K562 (cell line): ENCODE measurements around the gene EPS8L1. TPM values are rescaled to one million over a fixed set of nuclear protein-coding genes. Genes with fewer than 3 reads are reported as not detected.
A peak's percentile ranks its signal among the peaks of the same experiment; 100 is the strongest.

Experiments used
- CAMTA2 ChIP-seq: fragments of 250-450 bp; sonication (Bioruptor Pico); conservative IDR thresholded peaks from 2 replicates; pipeline ENCODE4 v1.5.1; 2022
- CCNT2 ChIP-seq: IDR thresholded peaks from 2 replicates; pipeline ENCODE4 v1.6.1; 2011; ENCODE audit warnings: borderline replicate concordance, low read depth, mild to moderate bottlenecking, moderate library complexity, mixed read lengths, low read length; ENCODE audit not compliant: insufficient read length; ENCODE audit errors: extremely low read depth
- CEBPG ChIP-seq, 3 experiments: fragments of 200-800 bp in 1 of 3; sonication (Bioruptor generic) in 1 of 3; sonication (generic) in 1 of 3; formaldehyde crosslinking in 1 of 3; IDR thresholded peaks in 2 of 3; conservative IDR thresholded peaks in 1 of 3; 2 replicates each; pipeline versions ENCODE4 v1.6.1 to v1.8.0; 2016 to 2022; ENCODE audit warnings: missing compliant biosample characterization in 2 of 3, missing genetic modification characterization in 2 of 3, mild to moderate bottlenecking in 1 of 3, missing genetic modification reagents in 1 of 3
- CREB3 ChIP-seq: fragments of 450-650 bp; conservative IDR thresholded peaks from 2 replicates; pipeline ENCODE4 v1.6.1; 2016; ENCODE audit warnings: missing genetic modification characterization, low read depth, mild to moderate bottlenecking, missing compliant biosample characterization, moderate library complexity
- CREM ChIP-seq: IDR thresholded peaks from 2 replicates; pipeline ENCODE4 v1.6.1; 2014; ENCODE audit warnings: antibody characterized with exemption, low read depth
- HINFP ChIP-seq: fragments of 450-650 bp; conservative IDR thresholded peaks from 2 replicates; pipeline ENCODE4 v1.6.1; 2016; ENCODE audit warnings: missing genetic modification characterization, low read depth, mild to moderate bottlenecking, control low read depth, missing compliant biosample characterization
- NRF1 ChIP-seq, 2 experiments: fragments of 450-650 bp; IDR thresholded peaks in 1 of 2; conservative IDR thresholded peaks in 1 of 2; 2 replicates each; pipeline ENCODE4 v1.6.1; 2014; ENCODE audit warnings: mild to moderate bottlenecking in 2 of 2
- PCBP2 ChIP-seq: fragments of 200-400 bp; formaldehyde crosslinking; IDR thresholded peaks from 2 replicates; pipeline ENCODE4 v1.6.1; 2018; ENCODE audit warnings: low read length, low read depth, mild to moderate bottlenecking, moderate library complexity; ENCODE audit not compliant: poor library complexity, severe bottlenecking
- SRSF3 ChIP-seq: fragments of 200-400 bp; formaldehyde crosslinking; IDR thresholded peaks from 2 replicates; pipeline ENCODE4 v1.6.1; 2016; ENCODE audit warnings: mild to moderate bottlenecking, low read length, moderate library complexity; ENCODE audit not compliant: insufficient read depth
- XRCC3 ChIP-seq: fragments of 450-650 bp; IDR thresholded peaks from 2 replicates; pipeline ENCODE4 v1.6.1; 2017; ENCODE audit warnings: mild to moderate bottlenecking, moderate library complexity
- YBX1 ChIP-seq: fragments of 450-650 bp; IDR thresholded peaks from 2 replicates; pipeline ENCODE4 v1.7.1; 2016; ENCODE audit warnings: mild to moderate bottlenecking
- ZBTB33 ChIP-seq: sonication (generic); formaldehyde crosslinking; IDR thresholded peaks from 2 replicates; pipeline ENCODE4 v1.8.1; 2023; ENCODE audit warnings: mild to moderate bottlenecking, missing genetic modification reagents
- ZBTB9 ChIP-seq: fragments of 450-650 bp; formaldehyde crosslinking; IDR thresholded peaks from 2 replicates; pipeline ENCODE4 v1.4.0; 2020; ENCODE audit warnings: mild to moderate bottlenecking, moderate library complexity
- ZNF224 ChIP-seq: sonication (generic); formaldehyde crosslinking; IDR thresholded peaks from 2 replicates; pipeline ENCODE4 v1.8.0; 2022; ENCODE audit warnings: mild to moderate bottlenecking, missing genetic modification reagents
- ZNF274 ChIP-seq: IDR thresholded peaks from 2 replicates; pipeline ENCODE4 v1.6.1; 2011; ENCODE audit warnings: low read depth, mild to moderate bottlenecking, low read length, moderate library complexity, borderline replicate concordance
- ZNF316 ChIP-seq: fragments of 450-650 bp; IDR thresholded peaks from 2 replicates; pipeline ENCODE4 v1.6.1; 2016
- ZNF518B ChIP-seq: fragments of 250-450 bp; sonication (Bioruptor Pico); IDR thresholded peaks from 2 replicates; pipeline ENCODE4 v1.5.0; 2021; ENCODE audit warnings: mild to moderate bottlenecking, moderate library complexity
- polyA plus RNA-seq, 8 experiments: library from polyadenylated mRNA; depleted of rRNA in 4 of 8; stranded (reverse) in 5 of 8; unstranded in 3 of 8; fragments of >200 nt; fragmentation: Nextera tagmentation in 2 of 8; fragmentation: Illumina TruSeq in 1 of 8; extraction: Ambion mirVana in 2 of 8; extraction: Trizol in 1 of 8; gene quantifications; 2 replicates each; pipeline versions ENCODE4 v1.2.1 to v1.2.3, GENCODE V29; 2011 to 2014; ENCODE audit warnings: inconsistent platforms in 1 of 8, missing spikeins in 1 of 8
- total RNA-seq, 7 experiments: library from RNA; depleted of rRNA in 6 of 7; stranded (reverse); fragments of >200 nt in 6 of 7; fragmentation: Illumina TruSeq in 2 of 7; extraction: Trizol in 2 of 7; gene quantifications; 2 replicates each; pipeline versions ENCODE4 v1.2.1 to v1.2.3, GENCODE V29; 2011 to 2021; ENCODE audit warnings: low replicate concordance in 1 of 7

Gene EPS8L1
- total and polyA plus RNA-seq, 9 of the 15 experiments (the other 6 are each of a cell fraction or from before 2014, with no cell fraction given): 0.35 to 22.1 (median 11.9) TPM

- TF ChIP-seq SRSF3 (no peak), ZNF518B (no peak), CREM (peak; percentile 22; the same call in 1 of the 2 replicates), CAMTA2 (CRISPR knock-in tag) (no peak), PCBP2 (no peak), CREB3 (tag) (no peak), ZNF274 (no peak), ZBTB33 (CRISPR knock-in tag) (peak; percentile 59; the same call in 1 of the 2 replicates), ZNF224 (no peak), NRF1 (conservative IDR thresholded peaks at IDR 0.05 in 1 of 2, IDR thresholded peaks at IDR 0.05 in 1 of 2) (no peak), ZBTB9 (CRISPR knock-in tag) (no peak), CEBPG (CRISPR knock-in tag; IDR thresholded peaks at IDR 0.05) (peak; percentile 67; the same call in 1 of the 2 replicates), CEBPG (tag; conservative IDR thresholded peaks at IDR 0.05 in 1 of 2, IDR thresholded peaks at IDR 0.05 in 1 of 2) (peak; percentile 5 to 57; a peak in 1 of 4 replicates), YBX1 (no peak), CCNT2 (no peak), HINFP (tag) (no peak), ZNF316 (peak; percentile 0; the same call in 1 of the 2 replicates), XRCC3 (no peak)
Measured at GRCh38 chr19:55041627-55042343, 33.9 kb upstream of the EPS8L1 start (continued).
